ENCODE results near the gene NCKAP5.

NCKAP5 gene

DNA sequence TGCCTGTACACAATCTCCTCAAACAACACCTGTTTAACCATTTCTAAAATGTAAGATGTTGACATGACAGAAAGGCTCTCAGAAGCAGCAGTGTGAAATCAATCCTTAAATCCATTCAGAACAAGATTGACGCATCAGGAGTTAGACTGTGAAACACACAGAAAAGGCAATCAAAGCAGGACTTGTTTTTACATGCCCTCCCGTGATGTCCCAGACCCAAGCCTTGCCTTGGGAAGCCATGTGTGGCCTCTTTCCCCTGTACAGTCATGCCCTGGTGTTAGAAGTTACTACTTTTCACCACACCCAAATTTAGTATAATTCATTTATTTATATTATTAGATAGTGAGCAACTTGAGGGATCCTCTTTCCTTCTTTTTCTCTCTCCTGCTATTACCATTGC is 115.7 kb downstream of the NCKAP5 start:
- no peak for DNase-seq

DNA sequence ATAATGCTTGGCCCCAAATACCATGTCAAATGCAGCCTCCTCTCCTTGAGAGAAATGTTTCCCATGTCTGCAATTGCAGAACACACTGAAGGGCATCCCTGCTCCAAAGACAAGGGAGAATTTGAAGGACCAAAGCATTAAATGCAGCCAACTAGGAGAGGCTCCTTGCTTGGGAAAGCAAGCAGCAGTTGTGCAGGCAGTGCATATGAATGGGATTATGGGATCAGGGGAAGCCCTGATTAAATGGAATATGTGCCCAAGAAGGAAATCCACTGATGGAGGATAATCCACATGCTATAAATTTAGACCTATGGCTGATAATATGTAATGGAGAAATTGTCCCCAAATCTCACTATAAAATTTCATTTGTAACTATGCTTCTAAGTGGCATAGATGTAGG is 116.1 kb downstream of the NCKAP5 start:
- DNase-seq, result no peak

DNA sequence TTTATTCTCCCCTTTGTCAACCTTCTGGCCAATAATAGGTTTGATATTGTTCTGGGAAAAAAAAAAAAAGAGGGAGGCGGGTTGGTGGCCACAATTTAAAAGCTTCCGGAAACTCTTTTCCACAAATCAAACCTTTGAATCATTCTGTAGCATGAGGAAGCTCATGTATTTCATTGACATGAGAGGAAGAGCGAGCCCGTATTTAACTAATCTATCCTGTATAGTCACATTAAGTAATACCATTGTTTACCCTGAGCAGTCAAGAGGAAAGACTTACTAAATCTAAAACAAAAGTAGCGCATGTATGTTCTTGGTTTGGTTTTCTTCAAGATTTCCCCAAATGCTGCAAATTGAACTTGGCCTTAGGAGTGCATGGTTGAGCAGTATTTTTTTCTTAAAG is 120.1 kb downstream of the NCKAP5 start:
- DNase-seq, result no peak

DNA sequence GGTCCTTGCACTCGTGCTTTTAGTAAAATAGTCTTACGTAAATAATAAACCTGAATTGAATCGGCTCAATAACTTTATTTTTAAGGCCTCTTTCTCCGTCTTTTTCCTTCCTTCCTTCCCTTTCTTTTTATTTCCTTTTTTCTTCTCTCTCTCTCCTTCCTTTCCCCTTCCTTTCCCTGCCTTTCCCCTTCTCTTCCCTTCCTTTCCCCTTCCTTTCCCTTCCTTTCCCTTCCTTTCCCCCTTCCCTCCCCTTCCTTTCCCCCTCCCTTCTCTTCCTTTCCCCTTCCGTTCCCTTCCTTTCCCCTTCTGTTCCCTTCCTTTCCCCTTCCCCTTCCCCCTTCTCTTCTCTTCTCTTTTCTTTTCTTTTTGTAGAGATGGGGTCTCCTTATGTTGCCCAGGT is 121.0 kb downstream of the NCKAP5 start:
- DNase-seq, result no peak

DNA sequence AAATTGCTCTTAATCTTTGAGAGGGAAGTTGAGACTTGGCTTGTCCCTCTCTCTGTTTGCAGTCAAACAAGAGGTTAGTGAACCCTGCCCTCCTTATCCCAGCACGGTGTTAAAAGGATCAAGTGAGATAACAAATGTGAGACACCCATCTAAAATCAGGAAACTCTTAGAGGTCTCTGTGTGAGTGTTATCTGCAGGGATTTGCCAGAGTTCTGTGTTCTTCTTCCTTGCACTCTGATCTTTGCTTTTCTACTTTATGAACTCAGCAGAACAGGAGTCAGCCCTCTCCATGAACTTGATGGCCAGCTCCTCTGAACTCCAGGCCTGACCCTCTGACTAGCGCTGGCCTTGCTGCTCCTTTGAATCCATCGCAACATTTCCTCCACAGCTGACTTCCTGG is 123.8 kb downstream of the NCKAP5 start:
- no peak for DNase-seq

DNA sequence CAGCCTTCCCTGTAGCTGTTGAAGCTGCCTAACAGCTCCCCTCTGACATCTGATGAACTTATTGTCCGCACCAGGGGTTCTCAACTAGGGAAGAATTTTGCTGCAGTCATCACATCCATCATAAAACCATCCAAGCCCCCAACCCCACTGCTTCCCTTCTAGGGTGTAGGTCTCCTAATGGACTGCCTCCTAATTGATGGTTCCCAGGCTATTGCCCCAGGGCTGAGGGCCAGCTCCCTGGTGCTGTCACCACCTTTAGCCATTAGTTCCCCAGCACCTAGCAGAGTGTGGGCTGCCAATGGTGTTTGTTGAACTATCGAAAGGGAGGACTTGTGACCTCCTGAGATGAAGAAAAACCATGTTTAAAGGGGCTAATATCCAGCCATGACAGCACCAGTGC is 125.9 kb downstream of the NCKAP5 start:
- DNase-seq, result no peak

DNA sequence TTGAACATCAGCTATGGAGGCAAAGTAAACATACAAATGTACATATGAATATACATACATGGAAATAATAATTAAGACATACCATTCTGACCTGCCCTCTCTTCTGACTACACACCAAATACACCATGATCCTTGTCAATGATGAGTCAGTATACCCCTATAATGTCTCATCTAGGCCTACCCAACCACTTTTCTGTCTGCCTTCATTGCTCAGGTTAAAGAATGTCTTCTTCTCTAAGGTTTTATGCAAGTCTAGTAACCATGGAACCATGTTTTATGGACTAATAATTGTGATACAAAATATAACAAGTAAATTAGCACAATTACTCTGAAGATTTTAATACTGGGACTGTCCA is 128.7 kb downstream of the NCKAP5 start:
- DNase-seq, result no peak

DNA sequence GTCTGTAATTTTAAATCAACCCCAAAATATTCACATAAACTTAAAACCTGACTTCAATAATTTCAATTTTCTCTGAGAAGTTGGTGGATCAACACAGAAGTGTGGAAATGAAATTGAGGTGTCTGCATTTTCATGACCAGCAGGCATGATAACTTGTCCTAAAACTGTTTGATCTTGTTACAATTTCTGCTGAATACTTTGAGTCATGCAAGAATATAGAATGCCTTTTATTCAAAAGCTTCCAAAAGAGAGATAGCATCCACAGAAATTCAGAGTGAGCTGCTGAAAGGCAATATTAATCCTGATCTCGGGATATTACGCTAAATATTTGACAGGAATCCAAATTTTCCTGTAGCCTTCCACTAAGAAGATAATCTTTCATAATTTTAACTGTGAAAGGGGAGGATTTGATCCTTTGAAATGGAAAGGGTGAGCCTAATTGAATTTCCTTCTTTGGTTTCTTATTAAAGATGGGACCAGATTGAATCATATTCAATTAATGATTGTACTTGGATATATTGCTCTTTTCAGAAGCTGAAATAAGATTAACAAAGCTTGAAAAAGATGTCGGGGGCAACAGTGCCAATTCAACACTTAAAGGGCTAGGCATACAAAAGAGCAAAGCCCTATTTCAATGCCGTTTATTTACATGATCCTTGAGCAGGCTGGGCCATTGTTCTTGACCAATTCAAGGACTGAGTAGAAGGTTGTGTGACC is 129.3 kb downstream of the NCKAP5 start:
- DNase-seq, result no peak

DNA sequence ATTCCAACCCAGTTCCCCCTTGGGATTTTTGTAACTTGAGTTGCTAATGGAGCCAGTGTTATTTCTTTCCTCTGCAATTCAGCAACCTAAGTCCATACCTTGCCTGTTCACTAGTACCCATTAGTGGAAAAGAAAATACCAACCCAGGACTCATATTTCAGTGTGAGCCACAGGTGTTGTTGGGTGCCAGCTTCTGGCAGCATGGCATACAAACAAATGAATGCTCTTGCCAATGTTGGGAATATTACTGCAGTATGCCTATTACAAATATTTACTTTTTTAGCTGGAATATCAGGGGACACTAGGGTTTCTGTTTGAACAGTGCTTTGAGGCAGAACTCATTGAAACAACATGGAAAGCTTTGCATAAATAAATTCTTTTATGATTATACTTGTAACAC is 130.2 kb downstream of the NCKAP5 start:
- DNase-seq, result no peak

DNA sequence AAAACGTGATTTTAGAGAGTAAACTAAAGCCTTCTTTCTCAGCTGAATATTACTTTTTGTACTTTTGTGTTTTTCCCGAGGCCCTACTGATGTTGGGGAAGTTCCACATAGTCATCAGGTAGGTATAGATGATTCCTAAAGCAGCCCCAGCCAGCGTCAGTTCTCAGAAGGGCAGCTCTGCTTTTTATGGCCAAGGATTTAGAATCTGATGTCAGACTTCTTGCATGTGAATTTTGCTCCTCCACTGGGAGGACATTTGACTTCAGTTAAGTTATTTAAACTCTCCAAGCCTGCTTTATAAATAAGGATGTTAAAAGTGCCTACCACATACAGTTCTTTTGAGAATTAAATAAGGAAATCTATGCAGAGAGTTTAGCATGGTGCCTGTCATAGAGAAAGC is 130.8 kb downstream of the NCKAP5 start:
- no peak for DNase-seq

DNA sequence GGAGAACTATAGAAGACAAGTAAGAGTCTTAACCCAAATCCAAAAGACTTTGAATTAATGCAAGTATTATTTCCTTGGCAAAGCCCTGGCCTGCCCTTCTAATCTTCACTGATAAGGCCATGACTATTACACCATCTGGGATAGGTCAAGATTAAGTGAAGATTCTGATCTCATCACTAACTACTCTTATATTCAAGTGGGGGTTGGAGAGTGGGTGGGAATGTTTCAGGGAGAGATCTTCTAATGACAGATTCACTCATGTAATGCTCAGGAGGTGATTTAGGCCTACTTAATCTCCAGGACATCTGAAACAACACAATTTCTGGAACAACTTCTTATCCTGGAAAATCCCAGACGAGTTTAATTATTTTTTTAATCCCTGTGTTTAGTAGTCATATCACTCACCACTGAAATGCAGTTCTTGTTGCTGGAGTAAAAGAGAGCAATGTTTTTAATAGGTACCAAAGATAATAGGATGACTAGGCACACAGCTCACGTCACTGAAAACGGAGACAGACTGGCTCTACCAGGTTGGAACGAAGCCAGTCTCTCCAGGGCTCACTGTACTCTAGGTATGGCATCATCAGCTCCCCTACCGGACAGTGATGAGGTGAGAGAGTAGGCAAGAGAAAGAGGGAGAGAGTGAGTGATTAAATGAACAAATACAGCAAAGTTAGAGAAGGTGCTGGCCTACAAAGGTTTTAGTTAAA is 133.1 kb downstream of the NCKAP5 start:
- no peak for DNase-seq

DNA sequence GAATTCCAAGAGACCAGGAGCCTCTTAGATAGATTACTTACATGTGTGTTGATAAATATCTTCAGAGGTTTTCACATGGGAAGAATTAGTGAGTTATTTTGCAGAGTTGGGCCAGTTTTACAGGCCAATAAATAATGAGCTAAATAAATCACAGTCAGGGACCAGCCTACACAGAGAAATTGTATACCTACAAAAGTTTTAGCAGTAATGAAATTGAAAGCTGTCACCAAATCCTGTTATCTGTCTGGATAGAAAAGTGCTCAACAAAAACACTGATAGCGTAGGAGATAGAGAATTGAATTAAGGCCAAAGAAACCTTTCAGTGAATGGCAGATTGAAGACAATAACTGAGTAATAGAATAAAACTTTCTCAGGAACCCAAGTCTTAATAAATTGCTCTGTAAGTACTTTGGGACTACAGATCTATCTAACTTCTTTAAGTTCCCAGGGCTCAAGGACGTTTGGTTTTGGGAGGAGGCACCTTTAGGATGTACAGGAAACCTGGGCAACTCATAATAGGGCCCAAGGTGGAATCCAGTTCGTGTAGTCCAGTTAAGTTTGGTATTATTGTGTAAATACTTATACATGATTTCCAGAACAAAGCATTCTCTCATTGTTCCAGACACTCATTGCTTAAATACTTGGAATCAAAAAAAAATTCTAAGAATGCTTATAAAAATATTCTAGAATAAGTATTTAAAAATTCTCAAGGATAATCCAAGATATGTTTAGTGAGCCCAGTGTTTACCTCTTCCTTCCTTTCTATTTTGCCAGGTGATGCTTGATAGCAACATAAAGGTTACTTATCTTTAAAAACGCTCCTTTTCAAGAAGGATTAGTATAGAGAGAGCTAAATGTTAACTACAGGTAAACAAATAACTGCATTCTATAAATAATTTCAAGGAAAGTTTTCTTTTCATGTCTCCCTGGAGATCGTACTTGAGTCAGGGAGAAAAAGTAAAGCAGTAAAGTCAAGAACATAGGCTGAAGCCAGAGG is 134.5 kb downstream of the NCKAP5 start:
- DNase-seq, result no peak

DNA sequence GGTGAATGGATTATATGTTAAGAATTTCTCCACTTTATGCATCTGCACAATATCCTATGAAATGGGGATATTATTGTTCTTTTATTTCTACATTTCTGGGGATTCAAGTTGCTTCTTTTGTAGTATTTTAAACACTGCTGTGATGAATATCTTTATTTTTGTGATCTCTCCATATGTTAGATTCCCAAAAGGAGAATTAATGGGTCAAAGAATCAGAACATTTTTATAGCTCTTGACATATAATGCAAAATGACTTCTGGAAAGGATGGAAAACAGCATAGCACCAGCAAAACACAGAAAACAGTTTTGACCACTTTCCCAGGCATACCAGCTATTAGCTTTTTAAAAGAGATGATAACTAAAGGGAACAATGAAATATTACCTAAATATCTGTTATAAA is 135.5 kb downstream of the NCKAP5 start:
- no peak for DNase-seq

DNA sequence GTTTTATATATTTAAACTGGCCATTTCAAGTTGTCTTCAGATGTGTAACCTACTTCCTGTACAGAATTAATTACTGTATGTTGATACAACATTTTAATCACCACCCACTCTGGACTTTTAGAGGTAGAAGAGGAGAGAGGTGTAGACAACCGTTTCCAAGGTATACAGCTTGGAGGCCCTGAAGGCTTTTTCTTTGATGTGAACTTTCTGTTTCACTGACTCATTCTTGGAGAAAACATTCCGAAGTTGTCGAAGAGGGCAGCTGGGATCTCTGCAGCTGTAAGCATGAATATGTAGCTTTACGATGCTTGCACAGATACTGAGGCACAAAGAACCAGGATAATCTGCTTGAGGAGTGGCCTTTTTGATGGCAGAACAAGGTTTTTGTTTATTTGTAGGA is 137.0 kb downstream of the NCKAP5 start:
- DNase-seq, result no peak

DNA sequence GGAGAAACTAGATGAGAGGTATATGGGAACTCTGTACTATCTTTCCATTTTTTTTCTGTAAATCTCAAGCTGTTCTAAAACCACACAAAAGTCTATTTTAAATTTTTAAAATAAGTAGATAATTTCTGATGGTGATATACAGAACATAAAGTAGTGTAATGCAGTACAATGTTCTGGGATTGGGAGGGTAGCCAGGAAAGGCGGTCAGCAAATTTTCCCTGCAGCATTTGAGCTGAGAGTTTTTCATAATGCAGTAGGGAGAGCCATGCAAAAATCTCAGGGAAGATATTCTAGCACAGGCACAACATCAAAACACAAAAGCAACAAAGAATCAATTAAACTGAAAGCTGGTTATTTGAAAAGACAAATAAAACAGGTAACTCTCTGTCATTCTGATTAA is 141.5 kb downstream of the NCKAP5 start:
- DNase-seq, result no peak

DNA sequence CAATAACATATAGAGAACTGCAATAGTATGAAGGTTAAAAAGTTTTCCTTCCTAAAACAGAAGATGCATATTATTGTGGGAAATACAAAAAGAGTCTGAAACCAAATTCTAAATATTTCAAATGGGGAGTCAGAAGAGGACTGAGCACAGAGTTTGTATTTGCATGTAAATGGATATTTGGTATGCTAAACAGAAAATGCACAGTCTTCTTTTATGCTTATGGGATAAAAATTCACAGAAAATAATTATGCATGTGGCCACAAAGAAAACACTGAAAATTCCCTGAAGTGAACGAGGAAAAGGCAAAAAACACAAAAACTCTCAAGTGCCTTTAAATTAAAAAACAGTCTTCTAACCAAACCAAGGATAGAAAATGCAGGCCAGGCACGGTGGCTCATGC is 142.7 kb downstream of the NCKAP5 start:
- DNase-seq, result no peak

DNA sequence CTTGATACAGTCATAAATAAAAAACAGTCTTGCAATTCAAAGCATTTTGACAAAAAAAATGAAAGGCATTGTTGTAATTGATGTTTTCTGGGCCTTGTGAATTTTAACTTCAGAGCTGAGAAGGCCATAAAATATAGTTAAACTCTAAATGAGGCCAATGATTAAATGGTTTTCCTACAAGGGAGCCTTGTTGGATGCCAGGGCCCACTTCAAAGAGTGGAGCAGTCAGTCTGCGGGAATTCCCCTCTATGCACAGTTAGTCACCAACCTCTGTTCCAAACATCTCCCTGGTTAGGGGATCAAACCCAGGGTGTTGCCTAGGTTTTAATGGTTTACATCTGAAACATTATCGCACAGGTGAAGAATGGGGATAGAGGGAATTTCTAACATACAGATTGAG is 143.4 kb downstream of the NCKAP5 start:
- DNase-seq, result no peak

DNA sequence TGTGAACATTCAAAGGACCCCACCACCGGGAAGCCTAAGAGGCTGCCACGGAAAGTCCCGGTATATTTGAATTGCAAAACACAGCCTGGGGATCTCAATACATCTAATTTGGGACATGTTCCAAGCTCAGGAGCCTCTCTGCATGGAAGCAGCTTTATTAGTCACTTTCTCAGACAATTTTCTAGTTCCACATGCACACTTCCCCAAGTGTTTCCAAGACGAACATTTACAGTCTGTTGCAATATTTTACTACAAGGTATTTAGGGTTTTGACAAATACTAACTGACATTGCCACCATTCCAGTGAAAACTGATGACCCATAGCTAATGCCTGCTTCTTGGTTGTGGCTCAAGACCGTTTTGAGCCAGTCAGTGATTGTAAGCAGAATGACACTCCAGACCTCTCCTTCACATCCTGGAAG is 145.3 kb downstream of the NCKAP5 start:
- no peak for DNase-seq

DNA sequence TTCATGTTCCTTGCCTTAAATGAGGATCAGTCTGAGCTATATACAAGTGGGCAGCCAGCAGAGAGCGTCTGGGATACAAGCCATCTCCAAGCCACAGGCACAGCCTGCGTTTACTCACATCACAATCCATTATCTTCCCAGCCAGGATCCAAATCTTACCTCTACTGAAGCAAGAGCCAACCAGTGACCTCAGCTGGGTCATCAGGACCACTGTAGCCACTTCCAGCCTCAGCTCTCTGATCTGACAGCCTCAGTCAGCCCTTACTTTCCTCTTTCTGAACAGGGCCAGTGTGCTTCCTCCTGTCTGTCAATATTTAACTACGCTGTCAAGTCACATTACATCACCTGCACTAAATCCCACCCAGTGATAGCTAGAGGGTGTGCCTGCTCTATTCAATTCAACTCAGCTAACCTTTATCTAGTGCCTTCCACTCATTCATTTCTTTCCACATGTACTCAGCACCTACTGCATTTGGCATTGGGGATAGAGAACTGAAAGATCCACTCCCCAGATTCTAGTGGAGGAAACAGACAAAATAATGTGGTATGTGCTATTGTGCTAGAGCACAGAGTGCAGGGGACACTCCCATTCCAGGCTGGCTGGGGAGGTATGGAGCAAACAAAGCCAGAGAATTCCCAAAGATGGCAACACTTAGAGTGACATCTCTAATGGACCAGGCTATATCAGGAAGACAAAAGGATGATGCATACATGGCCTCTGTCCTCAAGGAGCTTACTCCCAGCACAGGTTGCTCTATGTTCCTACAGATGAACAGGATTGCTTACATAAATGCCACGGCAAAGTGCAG is 146.5 kb downstream of the NCKAP5 start:
- DNase-seq, result no peak

DNA sequence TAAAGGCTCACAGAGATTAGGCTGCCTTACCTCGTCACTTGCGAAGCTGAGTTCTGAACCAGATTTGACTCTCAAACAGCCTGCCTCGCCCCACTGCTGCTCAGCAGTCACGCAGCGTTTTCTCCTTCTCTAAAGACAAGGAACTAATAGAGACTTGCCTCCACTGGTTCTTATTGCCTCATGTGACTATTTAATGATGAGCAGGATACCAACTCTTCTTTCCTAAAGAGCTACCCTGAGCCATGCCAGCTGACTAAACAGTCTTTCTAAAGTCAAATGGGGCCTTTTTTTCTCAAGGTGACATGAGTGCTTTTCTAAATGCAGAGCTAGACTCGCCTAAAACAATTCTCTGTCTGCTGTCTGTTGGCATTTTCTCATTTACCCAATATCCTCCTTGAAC is 147.5 kb downstream of the NCKAP5 start:
- no peak for DNase-seq

DNA sequence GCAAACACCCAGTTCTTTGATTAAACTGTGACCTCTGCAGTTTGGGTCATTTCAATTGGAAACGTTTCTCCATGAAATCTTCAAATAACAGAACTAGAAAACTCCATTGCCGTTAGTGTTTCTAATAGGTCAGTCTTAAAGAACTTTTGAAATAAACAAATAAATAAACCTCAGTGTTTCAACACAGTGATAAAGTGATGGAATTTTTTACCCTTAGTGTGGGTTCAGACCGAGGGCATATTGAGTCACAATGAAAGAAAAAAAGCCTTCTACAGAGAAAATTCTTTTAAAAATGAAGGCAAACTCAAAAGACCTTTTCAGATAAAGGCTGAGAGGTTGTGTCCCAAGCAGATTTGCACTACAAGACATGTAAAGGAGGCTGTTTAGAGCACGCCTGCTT is 149.6 kb downstream of the NCKAP5 start:
- DNase-seq, result no peak

DNA sequence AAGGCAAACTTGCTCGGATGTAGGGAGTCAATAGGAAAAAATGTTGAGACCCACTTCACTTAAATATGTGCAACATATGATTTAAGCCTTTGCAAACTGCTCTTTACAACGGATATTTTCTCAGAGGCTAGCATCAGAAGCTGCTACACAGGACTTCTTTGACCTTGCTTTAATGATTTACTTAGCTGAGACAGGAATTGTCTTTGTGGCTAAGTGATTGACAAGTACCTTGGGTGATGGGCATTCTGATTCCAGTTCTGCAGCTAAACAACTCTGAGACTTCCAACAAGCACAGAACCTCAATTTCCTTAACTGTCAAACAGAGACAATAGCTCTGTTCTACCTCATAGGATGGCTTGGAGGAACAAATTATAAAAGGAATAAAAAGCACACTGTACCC is 150.2 kb downstream of the NCKAP5 start:
- DNase-seq, result no peak

DNA sequence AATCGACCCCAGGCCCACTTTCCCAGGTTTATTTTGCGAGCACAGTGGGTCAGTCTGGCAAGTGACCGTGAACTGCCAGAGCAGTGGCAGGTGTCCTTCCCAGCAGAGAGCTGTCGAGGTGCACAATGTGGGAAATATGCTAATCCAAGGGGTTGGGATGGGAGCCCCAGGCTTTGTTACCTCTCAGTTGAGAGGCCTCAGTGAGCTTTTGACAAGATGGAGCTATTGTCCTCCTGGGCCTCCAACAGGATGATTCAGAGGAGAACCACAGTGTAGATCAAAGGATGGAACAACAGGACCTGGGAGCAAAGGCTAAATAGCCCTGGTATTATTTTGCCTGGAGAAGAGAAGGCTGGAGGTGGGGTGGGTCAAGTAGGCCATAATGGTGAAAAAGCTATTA is 150.8 kb downstream of the NCKAP5 start:
- DNase-seq, result no peak
